Stimulated activated CD8-positive, alpha-beta memory T cell treated with anti-CD3 and anti-CD28 coated beads, Interleukin-7, amount 100 ng/mL, for 24 hours (primary cell): ENCODE results near the gene BNIP1.
"Not testable (repeated sequence)": the region's sequence is repeated elsewhere in the genome, so short reads cannot be mapped to it uniquely, and the experiment has no call there.

Source experiments
- DNase-seq: peaks from one replicate; pipeline ENCODE4 v3.0.0-alpha.2; 2020; ENCODE audit warnings: low read depth

BNIP1 gene

GRCh38 chr5:173144200-173145176 is at the start of gene BNIP1:
TSS of gene BNIP1 (plus strand) at chr5:173144531. CDS start at chr5:173144546, 15 bp downstream.
- peak; percentile 97 for DNase-seq

GRCh38 chr5:173098787-173099186 is 45.5 kb upstream of the BNIP1 start:
- DNase-seq = no peak

- no peak for DNase-seq
Observed at GRCh38 chr5:173099461-173099860, 44.9 kb upstream of the BNIP1 start.

- DNase-seq = no peak
Observed at GRCh38 chr5:173101245-173101644, 43.1 kb upstream of the BNIP1 start.

- no peak for DNase-seq
Observed at GRCh38 chr5:173103411-173103810, 40.9 kb upstream of the BNIP1 start.

GRCh38 chr5:173108914-173109313 is 35.4 kb upstream of the BNIP1 start:
- DNase-seq = no peak

- no peak for DNase-seq
Observed at GRCh38 chr5:173114536-173114935, 29.8 kb upstream of the BNIP1 start.

- no peak for DNase-seq
Observed at GRCh38 chr5:173119719-173120118, 24.6 kb upstream of the BNIP1 start.

GRCh38 chr5:173123416-173123815 is 20.9 kb upstream of the BNIP1 start:
- no peak for DNase-seq

GRCh38 chr5:173132166-173132565 is 12.2 kb upstream of the BNIP1 start:
- DNase-seq = not testable (repeated sequence)

GRCh38 chr5:173138707-173139106 is 5.6 kb upstream of the BNIP1 start:
- no peak for DNase-seq

GRCh38 chr5:173139631-173140030 is 4.7 kb upstream of the BNIP1 start:
- no peak for DNase-seq

- no peak for DNase-seq
Observed at GRCh38 chr5:173140769-173141168, 3.6 kb upstream of the BNIP1 start.

- DNase-seq = no peak
Observed at GRCh38 chr5:173143567-173143966, 764 bp upstream of the BNIP1 start.

GRCh38 chr5:173148354-173148753 is 4.0 kb downstream of the BNIP1 start:
- DNase-seq = no peak

- no peak for DNase-seq
Observed at GRCh38 chr5:173152547-173152946, 8.2 kb downstream of the BNIP1 start.

GRCh38 chr5:173153842-173154241 is 9.5 kb downstream of the BNIP1 start:
- no peak for DNase-seq

GRCh38 chr5:173154619-173155018 is 10.3 kb downstream of the BNIP1 start:
- not testable (repeated sequence) for DNase-seq

GRCh38 chr5:173155912-173156311 is 11.6 kb downstream of the BNIP1 start:
- DNase-seq = no peak

GRCh38 chr5:173158366-173158765 is 14.0 kb downstream of the BNIP1 start:
- no peak for DNase-seq

GRCh38 chr5:173159256-173159655 is 14.9 kb downstream of the BNIP1 start:
- DNase-seq = no peak

- no peak for DNase-seq
Observed at GRCh38 chr5:173161148-173161547, 16.8 kb downstream of the BNIP1 start.

GRCh38 chr5:173163219-173163618 is 18.9 kb downstream of the BNIP1 start:
- DNase-seq = no peak
